ENCODE measurements around the gene KRR1. TPM values are rescaled to one million over a fixed set of nuclear protein-coding genes. Genes with fewer than 3 reads are reported as not detected.

KRR1 gene
- total RNA-seq, 2 experiments from 2014 or later: 144 to 148 TPM

DNA sequence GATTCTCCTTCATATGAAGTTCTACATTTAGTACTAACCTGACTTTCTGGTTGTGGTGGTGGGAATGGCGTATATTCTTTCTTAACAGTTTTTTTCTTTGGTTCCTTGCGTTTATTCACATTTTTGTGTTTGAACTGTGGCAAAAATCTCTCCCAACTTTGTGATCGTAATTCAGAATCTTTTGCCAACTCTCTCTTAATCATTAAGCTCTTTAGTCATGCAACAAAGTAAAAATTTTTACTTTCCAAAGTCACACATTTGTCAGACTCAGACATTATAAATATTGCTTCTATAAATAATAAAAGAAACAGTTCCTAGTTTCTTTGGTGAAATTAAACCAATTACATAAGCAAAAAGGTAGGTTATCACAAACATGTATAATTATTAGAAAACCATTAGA, 7.5 kb downstream of the KRR1 start:
- no peaks in the 10 kb centered on the region for H3K27me3 Mint-ChIP-seq
- Histone ChIP-seq H3K27me3 (ENCODE audit: control insufficient read depth in 1 of 2, insufficient read depth in 2 of 2, low read length in 2 of 2) (no peaks in the 10 kb centered on the region), H3K4me3 (ENCODE audit: low read length) (no peak overlapping the region), H3K27ac (ENCODE audit: low read depth in 1 of 2, low read length in 2 of 2) (no peak overlapping the region), H3K36me3 (ENCODE audit: insufficient read depth, low read length) (peaks cover 98% of the 10 kb centered on the region), H3K4me1 (ENCODE audit: insufficient read depth, low read length) (no peaks in the 10 kb centered on the region), H3K9me3 (ENCODE audit: control insufficient read depth in 1 of 2, insufficient read depth in 1 of 2, low read length in 2 of 2) (no peaks in the 10 kb centered on the region)
- CTCF ChIA-PET: interaction anchor here (1.4 to 2.4 kb wide), 3 partner anchors 19 to 169 kb away, joined by 6 to 18 read pairs (median 7); partner anchors contain the start of genes GLIPR1L1 and GLIPR1L2
- H3K27ac Mint-ChIP-seq: no peak overlapping the region
- H3K4me1 Mint-ChIP-seq (ENCODE audit: low read depth): peaks cover 9% of the 10 kb centered on the region
- ATAC-seq (ENCODE audit: poor library complexity): no peak
- H3K36me3 Mint-ChIP-seq (ENCODE audit: low read depth): peaks cover 65% of the 10 kb centered on the region
- TF ChIP-seq CTCF (IDR thresholded peaks at IDR 0.05): no peak
- intact Hi-C loops (cut with DNase I, micrococcal nuclease): loop anchor here in 1 of 2 experiments (2.0 to 10.0 kb wide), 3 partner anchors 113 to 1061 kb away; partner anchors contain the start of genes GLIPR1L1 and GLIPR1L2
- POLR2A ChIA-PET: interaction anchor here (1.4 kb wide), 1 partner anchor 23 kb away, joined by 5 read pairs; the partner anchor contains the start of gene GLIPR1
- H3K9me3 Mint-ChIP-seq: no peaks in the 10 kb centered on the region
- no peak for DNase-seq
- H3K4me3 Mint-ChIP-seq: no peak overlapping the region

GRCh38 chr12:75503459-75503858, 8.0 kb downstream of the KRR1 start:
- CTCF ChIA-PET: interaction anchor here (2.1 to 2.4 kb wide), 2 partner anchors 19 to 113 kb away, joined by 6 to 18 read pairs; partner anchors contain the start of gene GLIPR1L2
- H3K9me3 ChIP-seq (ENCODE audit: control insufficient read depth in 1 of 2, insufficient read depth in 1 of 2, low read length in 2 of 2): no peaks in the 10 kb centered on the region
- no peak overlapping the region for H3K27ac ChIP-seq (ENCODE audit: low read depth in 1 of 2, low read length in 2 of 2)
- H3K27me3 ChIP-seq (ENCODE audit: control insufficient read depth in 1 of 2, insufficient read depth in 2 of 2, low read length in 2 of 2): no peaks in the 10 kb centered on the region
- DNase-seq (no peak), ATAC-seq (ENCODE audit: poor library complexity) (no peak)
- H3K4me3 ChIP-seq (ENCODE audit: low read length): no peak overlapping the region
- Mint-ChIP-seq H3K9me3 (no peaks in the 10 kb centered on the region), H3K27me3 (no peaks in the 10 kb centered on the region), H3K4me3 (no peak overlapping the region), H3K4me1 (ENCODE audit: low read depth) (peaks cover 9% of the 10 kb centered on the region), H3K36me3 (ENCODE audit: low read depth) (peaks cover 67% of the 10 kb centered on the region), H3K27ac (no peak overlapping the region)
- intact Hi-C loops (cut with DNase I, micrococcal nuclease): loop anchor here in 1 of 2 experiments (10.0 kb wide), 1 partner anchor 1061 kb away; no protein-coding TSS in a partner anchor
- H3K36me3 ChIP-seq (ENCODE audit: insufficient read depth, low read length): peaks cover 98% of the 10 kb centered on the region
- POLR2A ChIA-PET: no interaction called here
- no peak for TF ChIP-seq CTCF (IDR thresholded peaks at IDR 0.05)
- H3K4me1 ChIP-seq (ENCODE audit: insufficient read depth, low read length): no peaks in the 10 kb centered on the region

GRCh38 chr12:75491169-75491568, 20.2 kb downstream of the KRR1 start:
- H3K4me3 ChIP-seq (ENCODE audit: low read length): no peak overlapping the region
- H3K36me3 ChIP-seq (ENCODE audit: insufficient read depth, low read length): peaks cover 85% of the 10 kb centered on the region
- no peaks in the 10 kb centered on the region for H3K9me3 ChIP-seq (ENCODE audit: control insufficient read depth in 1 of 2, insufficient read depth in 1 of 2, low read length in 2 of 2)
- ATAC-seq (ENCODE audit: poor library complexity) (no peak), DNase-seq (no peak)
- CTCF ChIA-PET: no interaction called here
- Mint-ChIP-seq H3K9me3 (no peaks in the 10 kb centered on the region), H3K27ac (no peak overlapping the region), H3K4me3 (no peak overlapping the region), H3K4me1 (ENCODE audit: low read depth) (peaks cover 36% of the 10 kb centered on the region), H3K27me3 (no peaks in the 10 kb centered on the region), H3K36me3 (ENCODE audit: low read depth) (peaks cover 73% of the 10 kb centered on the region)
- H3K27me3 ChIP-seq (ENCODE audit: control insufficient read depth in 1 of 2, insufficient read depth in 2 of 2, low read length in 2 of 2): no peaks in the 10 kb centered on the region
- H3K4me1 ChIP-seq (ENCODE audit: insufficient read depth, low read length): peaks cover 12% of the 10 kb centered on the region
- intact Hi-C loops (cut with DNase I, micrococcal nuclease): no loop called here
- POLR2A ChIA-PET: no interaction called here
- TF ChIP-seq CTCF (IDR thresholded peaks at IDR 0.05): no peak
- no peak overlapping the region for H3K27ac ChIP-seq (ENCODE audit: low read depth in 1 of 2, low read length in 2 of 2)
